IMR-90 (cell line): ENCODE data around the gene EIF6. TPM values are rescaled to one million over a fixed set of nuclear protein-coding genes. Genes with fewer than 3 reads are reported as not detected.

ENCODE experiments used
- ATAC-seq: fragments of 200-7000 bp; cut with Tn5 transposase; 2 replicates; pipeline ENCODE4 v1.9.1; 2020; ENCODE audit warnings: low read depth, mild to moderate bottlenecking, moderate library complexity
- BruUV-seq: library from RNA; stranded (reverse); fragments of 400-500 nt; replicated peaks from 2 replicates; lab custom pipeline; 2021; lab: Mats Ljungman, UMichigan
- CTCF ChIA-PET: fragments of 300-600 bp; formaldehyde crosslinking; extraction: SDS; loops from one replicate; lab custom pipeline; 2021; ENCODE audit warnings: antibody characterized with exemption; lab: Yijun Ruan, JAX
- POLR2A ChIA-PET: fragments of 300-600 bp; sonication (Branson Sonifier 250); formaldehyde crosslinking; loops from one replicate; lab custom pipeline; 2022; ENCODE audit warnings: antibody characterized with exemption; ENCODE audit not compliant: unreplicated experiment; lab: Charles Lee
- DNase-seq: peaks from one replicate; pipeline ENCODE4 v3.0.0; 2013
- H2AFZ ChIP-seq: replicated peaks from 2 replicates; pipeline ENCODE3; 2013; ENCODE audit warnings: low read length, mild to moderate bottlenecking; ENCODE audit not compliant: poor library complexity
- H2AK5ac ChIP-seq: 2 replicates; pipeline ENCODE4 v1.6.1; 2013; ENCODE audit warnings: low read depth, low read length, inconsistent platforms
- H2AK9ac ChIP-seq: replicated peaks from 2 replicates; pipeline ENCODE3; 2013; ENCODE audit warnings: mild to moderate bottlenecking, low read depth, low read length, moderate library complexity; ENCODE audit not compliant: poor library complexity
- H2BK120ac ChIP-seq: 2 replicates; pipeline ENCODE4 v1.6.1; 2013; ENCODE audit warnings: low read depth, low read length, inconsistent platforms
- H2BK15ac ChIP-seq: 3 replicates; pipeline ENCODE4 v1.6.1; 2013; ENCODE audit warnings: low read depth, low read length, inconsistent platforms
- H2BK20ac ChIP-seq: 2 replicates; pipeline ENCODE4 v1.6.1; 2013; ENCODE audit warnings: low read depth, mild to moderate bottlenecking, inconsistent platforms, low read length, moderate library complexity
- H2BK5ac ChIP-seq: 2 replicates; pipeline ENCODE4 v1.6.1; 2013; ENCODE audit warnings: mild to moderate bottlenecking, low read depth, low read length, inconsistent platforms; ENCODE audit not compliant: poor library complexity, severe bottlenecking
- H3K14ac ChIP-seq: replicated peaks from 2 replicates; pipeline ENCODE4 v1.6.1; 2013; ENCODE audit warnings: low read depth, low read length, inconsistent platforms
- H3K18ac ChIP-seq: 2 replicates; pipeline ENCODE4 v1.6.1; 2013; ENCODE audit warnings: low read depth, low read length, control low read depth
- H3K23ac ChIP-seq: 2 replicates; pipeline ENCODE4 v1.6.1; 2013; ENCODE audit warnings: low read depth, low read length, inconsistent platforms
- H3K27ac ChIP-seq: 2 replicates; pipeline ENCODE4 v1.5.1; 2013; ENCODE audit warnings: mild to moderate bottlenecking, control low read depth, low read length; ENCODE audit not compliant: insufficient read depth
- H3K27me3 ChIP-seq: 2 replicates; pipeline ENCODE4 v1.6.1; 2013; ENCODE audit warnings: low read length; ENCODE audit not compliant: control insufficient read depth, insufficient read depth
- H3K36me3 ChIP-seq: 2 replicates; pipeline ENCODE4 v1.6.1; 2013; ENCODE audit warnings: low read length, mixed read lengths; ENCODE audit not compliant: control insufficient read depth, insufficient read depth
- H3K4ac ChIP-seq: 2 replicates; pipeline ENCODE4 v1.6.1; 2013; ENCODE audit warnings: low read depth, low read length, inconsistent platforms
- H3K4me1 ChIP-seq: 2 replicates; pipeline ENCODE4 v1.6.1; 2013; ENCODE audit warnings: low read length, mixed read lengths; ENCODE audit not compliant: control insufficient read depth, insufficient read depth
- H3K4me2 ChIP-seq: 2 replicates; pipeline ENCODE4 v1.6.1; 2013; ENCODE audit warnings: low read depth, mild to moderate bottlenecking, control low read depth, low read length, moderate library complexity
- H3K4me3 ChIP-seq: 2 replicates; pipeline ENCODE4 v1.5.1; 2013; ENCODE audit warnings: low read depth, mild to moderate bottlenecking, control low read depth, low read length, moderate library complexity; ENCODE audit not compliant: insufficient read depth
- H3K56ac ChIP-seq: 2 replicates; pipeline ENCODE4 v1.6.1; 2013; ENCODE audit warnings: low read length, inconsistent platforms; ENCODE audit not compliant: insufficient read depth; ENCODE audit errors: extremely low read depth
- H3K79me1 ChIP-seq, 2 experiments: 2 replicates each; pipeline ENCODE4 v1.6.1; 2013; ENCODE audit warnings: low read length in 2 of 2, inconsistent platforms in 1 of 2, low read depth in 1 of 2
- H3K9ac ChIP-seq: 2 replicates; pipeline ENCODE4 v1.6.1; 2013; ENCODE audit warnings: low read depth, low read length, control low read depth
- H3K9me1 ChIP-seq: 2 replicates; pipeline ENCODE4 v1.6.1; 2013; ENCODE audit warnings: low read length, inconsistent platforms; ENCODE audit not compliant: insufficient read depth
- H3K9me3 ChIP-seq: 2 replicates; pipeline ENCODE4 v1.6.1; 2013; ENCODE audit warnings: low read length; ENCODE audit not compliant: control insufficient read depth, insufficient read depth
- H4K20me1 ChIP-seq: 2 replicates; pipeline ENCODE4 v1.6.1; 2013; ENCODE audit warnings: low read length, inconsistent platforms; ENCODE audit not compliant: insufficient read depth
- H4K5ac ChIP-seq: 2 replicates; pipeline ENCODE4 v1.6.1; 2013; ENCODE audit warnings: mild to moderate bottlenecking, low read depth, low read length, control low read depth
- H4K8ac ChIP-seq, 2 experiments: 2 replicates each; pipeline ENCODE4 v1.6.1; 2013; ENCODE audit warnings: low read depth in 2 of 2, low read length in 2 of 2, control low read depth in 1 of 2, inconsistent platforms in 1 of 2
- H4K91ac ChIP-seq: 2 replicates; pipeline ENCODE4 v1.6.1; 2013; ENCODE audit warnings: low read depth, low read length, inconsistent platforms; ENCODE audit not compliant: insufficient read depth
- BHLHE40 ChIP-seq: fragments of 150-350 bp; IDR thresholded peaks from 2 replicates; pipeline ENCODE4 v1.6.1; 2016; ENCODE audit warnings: mild to moderate bottlenecking, low read depth, low read length
- CEBPB ChIP-seq: IDR thresholded peaks from 2 replicates; pipeline ENCODE4 v1.6.1; 2012; ENCODE audit warnings: low read depth, low read length, improper control_type of control experiment
- CHD1 ChIP-seq: IDR thresholded peaks from 2 replicates; pipeline ENCODE4 v1.6.1; 2012; ENCODE audit warnings: low read depth, low read length, improper control_type of control experiment
- FOS ChIP-seq: fragments of 150-350 bp; IDR thresholded peaks from 2 replicates; pipeline ENCODE4 v1.6.1; 2016; ENCODE audit warnings: low read depth, low read length
- MAFK ChIP-seq: IDR thresholded peaks from 2 replicates; pipeline ENCODE4 v1.6.1; 2012; ENCODE audit warnings: low read depth, low read length, improper control_type of control experiment
- MAZ ChIP-seq: IDR thresholded peaks from 2 replicates; pipeline ENCODE4 v1.6.1; 2012; ENCODE audit warnings: low read depth, mild to moderate bottlenecking, low read length, improper control_type of control experiment, moderate library complexity, borderline replicate concordance
- POLR2A ChIP-seq: IDR thresholded peaks from 2 replicates; pipeline ENCODE4 v1.6.1; 2012; ENCODE audit warnings: mild to moderate bottlenecking, low read depth, low read length
- RAD21 ChIP-seq: IDR thresholded peaks from 2 replicates; pipeline ENCODE4 v1.6.1; 2012; ENCODE audit warnings: low read length, improper control_type of control experiment
- RCOR1 ChIP-seq: IDR thresholded peaks from 2 replicates; pipeline ENCODE4 v1.6.1; 2012; ENCODE audit warnings: mild to moderate bottlenecking, low read length, improper control_type of control experiment; ENCODE audit not compliant: insufficient replicate concordance
- RFX5 ChIP-seq: IDR thresholded peaks from 2 replicates; pipeline ENCODE4 v1.8.0; 2012; ENCODE audit warnings: low read depth, mild to moderate bottlenecking, low read length, moderate library complexity
- SMC3 ChIP-seq: fragments of 150-350 bp; IDR thresholded peaks from 2 replicates; pipeline ENCODE4 v1.6.1; 2016; ENCODE audit warnings: low read depth, mild to moderate bottlenecking, antibody characterized with exemption, low read length, moderate library complexity
- WGBS, 2 experiments: methylation state at CpG; one replicate each; pipeline versions ENCODE4 v1.1.5 to v1.1.7; 2013; ENCODE audit warnings: missing lambda C conversion rate in 2 of 2; ENCODE audit not compliant: insufficient read length in 1 of 2; ENCODE audit errors: extremely low coverage in 2 of 2; 5-methylcytosine and 5-hydroxymethylcytosine counted together
- dilution Hi-C: fragments of 300-500 bp; cut with HindIII; formaldehyde crosslinking; loops from one replicate; pipeline ENCODE4 v1.14.3; 2018; ENCODE audit warnings: low sequenced_read_pairs; ENCODE audit not compliant: unreplicated experiment
- in situ Hi-C: fragments of 300-500 bp; cut with MboI; formaldehyde crosslinking; loops from 3 replicates; pipeline ENCODE4 v1.14.3; 2019; ENCODE audit warnings: low sequenced_read_pairs, inconsistent platforms, mixed read lengths
- intact Hi-C: fragments of 100-400 bp; cut with micrococcal nuclease; formaldehyde crosslinking; loops from 2 replicates; pipeline ENCODE4 v1.10.0; 2022
- polyA plus RNA-seq, 3 experiments: library from polyadenylated mRNA; depleted of rRNA; stranded (reverse); fragments of >200 nt; gene quantifications; 2 replicates each; pipeline ENCODE4 v1.2.3, GENCODE V29; 2012; ENCODE audit warnings: low replicate concordance in 1 of 3
- total RNA-seq: library from RNA; depleted of rRNA; stranded (reverse); fragments of >200 nt; gene quantifications from 2 replicates; pipeline ENCODE4 v1.2.3, GENCODE V29; 2012
- TF ChIP-seq, protein P1 (sequence below): fragments of 150-350 bp; IDR thresholded peaks from 2 replicates; pipeline ENCODE4 v1.6.1; 2016; ENCODE audit warnings: low read depth, mild to moderate bottlenecking, low read length, moderate library complexity, borderline replicate concordance
- TF ChIP-seq, protein P2 (sequence below): conservative IDR thresholded peaks from 2 replicates; pipeline ENCODE4 v1.5.1; 2012; ENCODE audit warnings: mild to moderate bottlenecking, low read depth, low read length, improper control_type of control experiment
- TF ChIP-seq, protein P3 (sequence below): fragments of 150-350 bp; IDR thresholded peaks from 2 replicates; pipeline ENCODE4 v1.6.1; 2017; ENCODE audit warnings: mild to moderate bottlenecking, antibody characterized with exemption, low read length, low read depth

The EIF6 gene
- total and polyA plus RNA-seq, 2 of the 4 experiments (the other 2 are of a cell fraction): 215 to 227 TPM

GRCh38 chr20:35311822-35312221, 27.2 kb upstream of the EIF6 start:
- Histone ChIP-seq H4K91ac (peak overlapping the region; percentile 83), H4K5ac (peak overlapping the region; percentile 49), H3K4me2 (peak overlapping the region; percentile 16; the same call in 1 of the 2 replicates), H3K4ac (peak overlapping the region; percentile 98), H3K56ac (peak overlapping the region; percentile 86), H2AK9ac (peak overlapping the region; percentile 51), H2AK5ac (peak overlapping the region; percentile 54), H3K14ac (peak overlapping the region; percentile 85), H3K9me3 (no peaks in the 10 kb centered on the region), H3K79me1 (peaks cover 0 to 52% of the 10 kb centered on the region in 2 experiments; a peak in 2 of 4 replicates), H3K27ac (peak overlapping the region; percentile 82), H3K23ac (peak overlapping the region; percentile 52; the same call in 1 of the 2 replicates), H2BK15ac (peak overlapping the region; percentile 62), H2BK5ac (peak overlapping the region; percentile 83), H2AFZ (no peak overlapping the region), H3K36me3 (no peaks in the 10 kb centered on the region), H3K9ac (peak overlapping the region; percentile 18; the same call in 1 of the 2 replicates), H3K18ac (peak overlapping the region; percentile 62; the same call in 1 of the 2 replicates), H3K4me3 (no peak overlapping the region), H3K27me3 (no peaks in the 10 kb centered on the region), H4K8ac (peak overlapping the region; percentile 50 to 88), H4K20me1 (no peaks in the 10 kb centered on the region), H2BK20ac (peak overlapping the region; percentile 98), H3K4me1 (peaks cover 37% of the 10 kb centered on the region), H2BK120ac (peak overlapping the region; percentile 99), H3K9me1 (peaks cover 45% of the 10 kb centered on the region)
- BruUV-seq: no TSS peak
- intact Hi-C loops: no loop called here
- no CpG with 5 or more reads among the region's 5 CpGs for WGBS, 2 experiments
- TF ChIP-seq MAZ: no peak
- no peak for TF ChIP-seq CHD1
- no peak for TF ChIP-seq POLR2A
- no peak for TF ChIP-seq CEBPB
- no peak for TF ChIP-seq RAD21
- no peak for TF ChIP-seq MAFK
- TF ChIP-seq FOS: no peak
- TF ChIP-seq BHLHE40: no peak
- TF ChIP-seq SMC3: no peak
- TF ChIP-seq, protein P1, sequence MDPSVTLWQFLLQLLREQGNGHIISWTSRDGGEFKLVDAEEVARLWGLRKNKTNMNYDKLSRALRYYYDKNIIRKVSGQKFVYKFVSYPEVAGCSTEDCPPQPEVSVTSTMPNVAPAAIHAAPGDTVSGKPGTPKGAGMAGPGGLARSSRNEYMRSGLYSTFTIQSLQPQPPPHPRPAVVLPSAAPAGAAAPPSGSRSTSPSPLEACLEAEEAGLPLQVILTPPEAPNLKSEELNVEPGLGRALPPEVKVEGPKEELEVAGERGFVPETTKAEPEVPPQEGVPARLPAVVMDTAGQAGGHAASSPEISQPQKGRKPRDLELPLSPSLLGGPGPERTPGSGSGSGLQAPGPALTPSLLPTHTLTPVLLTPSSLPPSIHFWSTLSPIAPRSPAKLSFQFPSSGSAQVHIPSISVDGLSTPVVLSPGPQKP: no peak
- TF ChIP-seq, protein P2, sequence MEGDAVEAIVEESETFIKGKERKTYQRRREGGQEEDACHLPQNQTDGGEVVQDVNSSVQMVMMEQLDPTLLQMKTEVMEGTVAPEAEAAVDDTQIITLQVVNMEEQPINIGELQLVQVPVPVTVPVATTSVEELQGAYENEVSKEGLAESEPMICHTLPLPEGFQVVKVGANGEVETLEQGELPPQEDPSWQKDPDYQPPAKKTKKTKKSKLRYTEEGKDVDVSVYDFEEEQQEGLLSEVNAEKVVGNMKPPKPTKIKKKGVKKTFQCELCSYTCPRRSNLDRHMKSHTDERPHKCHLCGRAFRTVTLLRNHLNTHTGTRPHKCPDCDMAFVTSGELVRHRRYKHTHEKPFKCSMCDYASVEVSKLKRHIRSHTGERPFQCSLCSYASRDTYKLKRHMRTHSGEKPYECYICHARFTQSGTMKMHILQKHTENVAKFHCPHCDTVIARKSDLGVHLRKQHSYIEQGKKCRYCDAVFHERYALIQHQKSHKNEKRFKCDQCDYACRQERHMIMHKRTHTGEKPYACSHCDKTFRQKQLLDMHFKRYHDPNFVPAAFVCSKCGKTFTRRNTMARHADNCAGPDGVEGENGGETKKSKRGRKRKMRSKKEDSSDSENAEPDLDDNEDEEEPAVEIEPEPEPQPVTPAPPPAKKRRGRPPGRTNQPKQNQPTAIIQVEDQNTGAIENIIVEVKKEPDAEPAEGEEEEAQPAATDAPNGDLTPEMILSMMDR: no peak
- TF ChIP-seq, protein P3, sequence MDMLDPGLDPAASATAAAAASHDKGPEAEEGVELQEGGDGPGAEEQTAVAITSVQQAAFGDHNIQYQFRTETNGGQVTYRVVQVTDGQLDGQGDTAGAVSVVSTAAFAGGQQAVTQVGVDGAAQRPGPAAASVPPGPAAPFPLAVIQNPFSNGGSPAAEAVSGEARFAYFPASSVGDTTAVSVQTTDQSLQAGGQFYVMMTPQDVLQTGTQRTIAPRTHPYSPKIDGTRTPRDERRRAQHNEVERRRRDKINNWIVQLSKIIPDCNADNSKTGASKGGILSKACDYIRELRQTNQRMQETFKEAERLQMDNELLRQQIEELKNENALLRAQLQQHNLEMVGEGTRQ: no peak
- TF ChIP-seq RFX5: no peak
- no peak for TF ChIP-seq RCOR1
- CTCF ChIA-PET: interaction anchor here (1.4 kb wide), 1 partner anchor 127 kb away, joined by 3 read pairs; no protein-coding TSS in a partner anchor
- POLR2A ChIA-PET: interaction anchor here (0.6 kb wide), 1 partner anchor 27 kb away, joined by 4 read pairs; the partner anchor contains the start of gene EIF6
- no peak for ATAC-seq
- dilution Hi-C loops: no loop called here
- DNase-seq: no peak
- in situ Hi-C loops: no loop called here
